Mesendoderm (in vitro differentiated cells): ENCODE data around the gene MACROD1.

Source experiments
- DNase-seq: peaks from one replicate; pipeline ENCODE4 v3.0.0; 2013
- H2AK5ac ChIP-seq: 2 replicates; pipeline ENCODE4 v1.6.1; 2013; ENCODE audit warnings: low read length, inconsistent platforms
- H2BK120ac ChIP-seq: 2 replicates; pipeline ENCODE4 v1.6.1; 2013; ENCODE audit warnings: low read depth, mild to moderate bottlenecking, low read length, moderate library complexity, mixed read lengths
- H2BK15ac ChIP-seq: replicated peaks from 2 replicates; pipeline ENCODE4 v1.6.1; 2013; ENCODE audit warnings: low read depth, mild to moderate bottlenecking, moderate library complexity
- H2BK5ac ChIP-seq: 2 replicates; pipeline ENCODE4 v1.6.1; 2013; ENCODE audit warnings: low read length, inconsistent platforms
- H3K18ac ChIP-seq: 2 replicates; pipeline ENCODE4 v1.6.1; 2013; ENCODE audit warnings: mild to moderate bottlenecking, low read length, mixed read lengths
- H3K23ac ChIP-seq: one replicate; pipeline ENCODE4 v1.6.1; 2013; ENCODE audit warnings: low read length
- H3K27ac ChIP-seq: 2 replicates; pipeline ENCODE4 v1.5.1; 2013; ENCODE audit warnings: low read depth, mild to moderate bottlenecking, inconsistent platforms, low read length, moderate library complexity
- H3K27me3 ChIP-seq: 2 replicates; pipeline ENCODE4 v1.6.1; 2013; ENCODE audit warnings: low read length, control low read depth, mild to moderate bottlenecking, inconsistent platforms; ENCODE audit not compliant: insufficient read depth, poor library complexity
- H3K36me3 ChIP-seq: 2 replicates; pipeline ENCODE4 v1.6.1; 2013; ENCODE audit warnings: low read length, inconsistent platforms; ENCODE audit not compliant: control insufficient read depth, insufficient read depth
- H3K4ac ChIP-seq: one replicate; pipeline ENCODE4 v1.6.1; 2013; ENCODE audit warnings: low read depth, mild to moderate bottlenecking, low read length, moderate library complexity
- H3K4me1 ChIP-seq: 2 replicates; pipeline ENCODE4 v1.6.1; 2013; ENCODE audit warnings: low read depth, low read length, inconsistent platforms; ENCODE audit not compliant: control insufficient read depth
- H3K4me2 ChIP-seq: 2 replicates; pipeline ENCODE4 v1.6.1; 2013; ENCODE audit warnings: low read length
- H3K4me3 ChIP-seq: 2 replicates; pipeline ENCODE4 v1.5.1; 2013; ENCODE audit warnings: mild to moderate bottlenecking, low read length
- H3K56ac ChIP-seq: one replicate; pipeline ENCODE4 v1.6.1; 2013; ENCODE audit warnings: low read length
- H3K79me1 ChIP-seq: 2 replicates; pipeline ENCODE4 v1.6.1; 2013; ENCODE audit warnings: low read length, inconsistent platforms
- H3K79me2 ChIP-seq: 2 replicates; pipeline ENCODE4 v1.6.1; 2013; ENCODE audit warnings: mild to moderate bottlenecking, low read length; ENCODE audit not compliant: control insufficient read depth, insufficient read depth
- H3K9ac ChIP-seq: 2 replicates; pipeline ENCODE4 v1.6.1; 2013; ENCODE audit warnings: low read length, inconsistent platforms
- H4K5ac ChIP-seq: one replicate; pipeline ENCODE4 v1.6.1; 2013; ENCODE audit warnings: low read length
- H4K8ac ChIP-seq: one replicate; pipeline ENCODE4 v1.6.1; 2013; ENCODE audit warnings: low read depth, mild to moderate bottlenecking, control low read depth, low read length, moderate library complexity
- WGBS: extraction: QIAGEN DNeasy Blood & Tissue Kit; methylation state at CpG from one replicate; pipeline ENCODE4 v1.1.7; 2013; ENCODE audit warnings: low lambda C conversion rate, missing lambda C conversion rate; ENCODE audit not compliant: insufficient coverage; ENCODE audit errors: extremely low coverage; 5-methylcytosine and 5-hydroxymethylcytosine counted together

The MACROD1 gene

GRCh38 chr11:64040684-64041322, 125.1 kb downstream of the MACROD1 start:
- no peaks in the 10 kb centered on the region for H3K36me3 ChIP-seq
- H4K5ac ChIP-seq = no peak overlapping the region
- no peak overlapping the region for H2BK15ac ChIP-seq
- H3K27me3 ChIP-seq = peaks cover 17% of the 10 kb centered on the region
- no peak overlapping the region for H3K18ac ChIP-seq
- no CpG with 5 or more reads among the region's 20 CpGs for WGBS
- no peak overlapping the region for H2BK120ac ChIP-seq
- no peak overlapping the region for H3K4ac ChIP-seq
- no peak overlapping the region for H2BK5ac ChIP-seq
- H3K27ac ChIP-seq = no peak overlapping the region
- no peaks in the 10 kb centered on the region for H3K79me2 ChIP-seq
- no peaks in the 10 kb centered on the region for H3K79me1 ChIP-seq
- no peak overlapping the region for H3K9ac ChIP-seq
- H3K4me3 ChIP-seq = no peak overlapping the region
- no peak overlapping the region for H4K8ac ChIP-seq
- no peaks in the 10 kb centered on the region for H3K4me1 ChIP-seq
- no peak overlapping the region for H2AK5ac ChIP-seq
- DNase-seq = no peak
- H3K4me2 ChIP-seq = no peak overlapping the region
- H3K56ac ChIP-seq = no peak overlapping the region
- H3K23ac ChIP-seq = no peak overlapping the region

GRCh38 chr11:64039012-64039665, 126.8 kb downstream of the MACROD1 start:
- H2BK5ac ChIP-seq = no peak overlapping the region
- no peak overlapping the region for H3K56ac ChIP-seq
- H3K4me2 ChIP-seq = no peak overlapping the region
- H3K4ac ChIP-seq = no peak overlapping the region
- WGBS = no CpG with 5 or more reads among the region's 16 CpGs
- H4K8ac ChIP-seq = no peak overlapping the region
- H3K79me2 ChIP-seq = no peaks in the 10 kb centered on the region
- no peak overlapping the region for H3K18ac ChIP-seq
- H3K4me3 ChIP-seq = no peak overlapping the region
- H2AK5ac ChIP-seq = no peak overlapping the region
- no peak overlapping the region for H3K23ac ChIP-seq
- no peaks in the 10 kb centered on the region for H3K4me1 ChIP-seq
- DNase-seq = no peak
- H4K5ac ChIP-seq = no peak overlapping the region
- H3K27ac ChIP-seq = no peak overlapping the region
- no peak overlapping the region for H2BK15ac ChIP-seq
- H2BK120ac ChIP-seq = no peak overlapping the region
- H3K9ac ChIP-seq = no peak overlapping the region
- H3K79me1 ChIP-seq = no peaks in the 10 kb centered on the region
- H3K27me3 ChIP-seq = peaks cover 28% of the 10 kb centered on the region
- H3K36me3 ChIP-seq = no peaks in the 10 kb centered on the region

GRCh38 chr11:64038500-64038899, 127.4 kb downstream of the MACROD1 start:
- H3K9ac ChIP-seq = no peak overlapping the region
- H3K56ac ChIP-seq = no peak overlapping the region
- no peaks in the 10 kb centered on the region for H3K4me1 ChIP-seq
- H2BK15ac ChIP-seq = no peak overlapping the region
- no peak overlapping the region for H2BK5ac ChIP-seq
- no peak for DNase-seq
- H3K4me2 ChIP-seq = no peak overlapping the region
- no peaks in the 10 kb centered on the region for H3K79me2 ChIP-seq
- H3K23ac ChIP-seq = no peak overlapping the region
- WGBS = no CpG with 5 or more reads among the region's 4 CpGs
- H4K8ac ChIP-seq = no peak overlapping the region
- no peak overlapping the region for H2BK120ac ChIP-seq
- no peaks in the 10 kb centered on the region for H3K36me3 ChIP-seq
- H4K5ac ChIP-seq = no peak overlapping the region
- H3K4me3 ChIP-seq = no peak overlapping the region
- H2AK5ac ChIP-seq = no peak overlapping the region
- no peak overlapping the region for H3K27ac ChIP-seq
- no peak overlapping the region for H3K4ac ChIP-seq
- no peak overlapping the region for H3K18ac ChIP-seq
- H3K79me1 ChIP-seq = no peaks in the 10 kb centered on the region
- peaks cover 28% of the 10 kb centered on the region for H3K27me3 ChIP-seq

- Histone ChIP-seq H3K27me3 (peaks cover 28% of the 10 kb centered on the region), H2BK5ac (no peak overlapping the region), H3K4me3 (no peak overlapping the region), H3K4me1 (no peaks in the 10 kb centered on the region), H2AK5ac (no peak overlapping the region), H2BK15ac (no peak overlapping the region), H3K4me2 (no peak overlapping the region), H3K36me3 (no peaks in the 10 kb centered on the region), H3K9ac (no peak overlapping the region), H3K4ac (no peak overlapping the region), H3K79me1 (no peaks in the 10 kb centered on the region), H2BK120ac (no peak overlapping the region), H3K79me2 (no peaks in the 10 kb centered on the region), H3K18ac (no peak overlapping the region), H4K8ac (no peak overlapping the region), H3K56ac (no peak overlapping the region), H3K27ac (no peak overlapping the region), H4K5ac (no peak overlapping the region), H3K23ac (peak overlapping the region; percentile 1)
- no peak for DNase-seq
- no CpG with 5 or more reads among the region's 23 CpGs for WGBS
Measured at GRCh38 chr11:64037027-64037634, 128.8 kb downstream of the MACROD1 start.

GRCh38 chr11:64036087-64037026, 129.6 kb downstream of the MACROD1 start:
- peaks cover 28% of the 10 kb centered on the region for H3K27me3 ChIP-seq
- H3K4me1 ChIP-seq = no peaks in the 10 kb centered on the region
- peak overlapping the region; percentile 20 for H3K4me2 ChIP-seq
- H4K5ac ChIP-seq = no peak overlapping the region
- H3K23ac ChIP-seq = peak overlapping the region; percentile 1
- H3K18ac ChIP-seq = no peak overlapping the region
- no peak overlapping the region for H2AK5ac ChIP-seq
- no peak overlapping the region for H3K9ac ChIP-seq
- no peak overlapping the region for H2BK5ac ChIP-seq
- no peak overlapping the region for H3K27ac ChIP-seq
- H3K4ac ChIP-seq = no peak overlapping the region
- no peaks in the 10 kb centered on the region for H3K36me3 ChIP-seq
- H3K79me1 ChIP-seq = no peaks in the 10 kb centered on the region
- H3K56ac ChIP-seq = no peak overlapping the region
- no CpG with 5 or more reads among the region's 85 CpGs for WGBS
- no peaks in the 10 kb centered on the region for H3K79me2 ChIP-seq
- DNase-seq = no peak
- H2BK120ac ChIP-seq = no peak overlapping the region
- no peak overlapping the region for H3K4me3 ChIP-seq
- no peak overlapping the region for H4K8ac ChIP-seq
- no peak overlapping the region for H2BK15ac ChIP-seq
